Superior temporal gyrus (tissue), 1 donor: ENCODE results near the gene TSPAN4.
A peak's percentile ranks its signal among the peaks of the same experiment; 100 is the strongest.

Experiments
- DNase-seq: peaks from one replicate; pipeline ENCODE4 v3.0.0-alpha.2; 2016; ENCODE audit errors: extremely low spot score

TSPAN4 gene

DNA sequence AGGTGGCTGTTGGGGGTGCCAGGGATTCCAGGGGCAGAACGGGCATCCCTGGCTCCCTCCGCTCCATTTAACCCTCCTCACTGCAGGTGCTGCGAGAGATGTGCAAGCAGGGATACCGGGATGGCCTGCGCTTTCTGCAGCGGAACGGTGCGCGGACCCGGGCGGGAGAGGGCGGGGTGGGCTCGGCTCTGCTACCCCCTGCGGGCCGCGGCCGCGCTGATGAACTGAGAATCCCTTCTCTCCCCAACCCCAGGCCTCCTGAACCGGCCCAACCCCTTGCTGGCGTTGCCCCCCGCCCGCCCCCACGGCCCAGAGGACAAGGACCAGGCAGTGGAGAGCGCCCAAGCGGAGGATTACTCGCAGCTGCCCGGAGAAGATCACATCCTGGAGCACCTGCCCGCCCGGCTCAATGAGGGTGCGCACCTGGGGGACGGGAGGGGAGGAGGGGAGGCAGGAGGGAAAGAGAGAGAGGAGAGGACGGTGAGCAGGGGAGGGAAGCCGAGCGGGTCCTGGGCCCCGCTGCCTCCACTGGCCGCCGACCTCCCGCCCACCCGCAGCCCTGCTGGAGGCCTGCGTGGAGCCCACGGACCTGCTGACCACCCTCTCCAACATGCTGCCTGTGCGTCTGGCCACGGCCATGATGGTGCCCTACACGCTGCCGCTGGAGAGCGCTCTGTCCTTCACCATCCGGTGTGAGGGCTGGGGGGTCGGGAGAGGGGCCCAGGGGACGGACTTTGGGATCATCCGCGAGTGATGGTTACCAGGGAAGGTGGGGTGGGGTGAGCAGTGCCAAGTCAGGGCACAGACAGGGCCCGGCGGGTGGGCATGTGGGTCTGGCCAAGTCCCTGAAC, 19.0 kb upstream of the TSPAN4 start:
- no peak for DNase-seq

- peak; percentile 50 for DNase-seq
These were observed 18.3 kb upstream of the TSPAN4 start for GRCh38 chr11:824292-824880.

DNA sequence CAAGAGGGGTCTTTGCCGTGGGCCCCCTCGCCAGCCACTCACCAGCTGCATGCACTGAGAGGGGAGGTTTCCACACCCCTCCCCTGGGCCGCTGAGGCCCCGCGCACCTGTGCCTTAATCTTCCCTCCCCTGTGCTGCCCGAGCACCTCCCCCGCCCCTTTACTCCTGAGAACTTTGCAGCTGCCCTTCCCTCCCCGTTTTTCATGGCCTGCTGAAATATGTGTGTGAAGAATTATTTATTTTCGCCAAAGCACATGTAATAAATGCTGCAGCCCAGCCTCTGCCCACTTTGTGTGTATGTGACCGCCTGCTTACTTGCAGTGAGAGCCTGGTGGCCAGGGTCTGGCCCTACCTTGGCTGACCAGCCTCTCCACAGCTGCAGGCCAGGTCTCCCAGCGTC, 17.7 kb upstream of the TSPAN4 start:
- DNase-seq = no peak

- no peak for DNase-seq
These were observed 17.1 kb upstream of the TSPAN4 start for GRCh38 chr11:825366-826226.

DNA sequence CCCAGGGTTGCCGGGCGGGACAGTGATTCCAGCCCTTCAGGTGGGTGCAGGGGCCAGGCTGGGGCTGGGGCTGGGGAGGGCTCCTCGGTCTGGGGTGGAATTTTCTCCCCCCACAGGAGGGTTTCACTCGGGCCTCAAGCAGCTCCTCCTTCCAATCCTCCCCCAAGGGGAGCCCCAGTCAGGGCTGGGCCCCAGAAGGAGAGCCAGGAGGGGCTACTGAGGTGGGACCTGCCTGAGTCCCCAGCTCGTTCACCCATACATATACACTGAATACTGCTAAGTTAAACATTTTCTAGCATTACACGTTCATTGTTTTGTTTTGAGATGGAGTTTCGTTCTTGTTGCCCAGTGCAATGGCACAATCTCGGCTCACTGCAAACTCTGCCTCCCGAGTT, 16.4 kb upstream of the TSPAN4 start:
- no peak for DNase-seq

- no peak for DNase-seq
These were observed 15.9 kb upstream of the TSPAN4 start for GRCh38 chr11:826836-827145.

DNA sequence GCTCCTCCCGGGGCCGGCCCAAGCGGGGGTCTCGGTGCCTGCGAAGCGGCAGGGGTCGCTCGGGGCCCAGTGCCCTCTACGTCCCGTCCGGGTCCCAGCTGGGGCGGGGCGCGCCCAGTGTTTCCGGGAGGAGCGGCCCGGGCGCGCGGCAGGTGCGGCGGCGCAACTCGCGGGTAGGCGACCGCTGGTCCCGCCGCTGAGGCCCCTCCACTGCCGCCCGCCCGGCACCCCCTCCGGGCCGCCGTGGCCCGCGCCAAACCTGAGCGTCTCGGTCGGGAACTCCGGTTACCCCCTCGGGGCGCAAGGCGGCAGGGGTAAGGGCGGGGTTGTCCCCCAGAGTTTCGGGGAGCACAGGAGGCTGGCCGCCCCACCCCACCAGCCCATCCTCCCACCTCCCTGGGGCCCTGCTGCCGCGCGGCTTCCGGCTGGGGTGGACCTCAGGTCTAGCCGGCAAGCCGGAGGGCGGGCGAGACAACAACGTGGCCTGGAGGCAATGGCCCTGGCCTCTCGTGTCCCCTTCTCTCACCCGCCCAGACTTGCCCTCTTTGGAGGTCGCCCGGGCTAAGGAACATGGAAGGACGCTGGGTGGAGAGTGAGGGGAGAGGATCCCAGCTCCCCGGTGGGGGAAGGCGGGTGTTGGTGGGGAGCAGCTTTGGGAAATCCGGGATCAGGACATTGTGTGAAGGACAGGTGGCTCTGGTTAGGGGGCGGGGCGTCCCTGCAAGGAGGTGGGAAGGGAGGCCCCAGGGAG, 15.3 kb upstream of the TSPAN4 start:
- no peak for DNase-seq

DNA sequence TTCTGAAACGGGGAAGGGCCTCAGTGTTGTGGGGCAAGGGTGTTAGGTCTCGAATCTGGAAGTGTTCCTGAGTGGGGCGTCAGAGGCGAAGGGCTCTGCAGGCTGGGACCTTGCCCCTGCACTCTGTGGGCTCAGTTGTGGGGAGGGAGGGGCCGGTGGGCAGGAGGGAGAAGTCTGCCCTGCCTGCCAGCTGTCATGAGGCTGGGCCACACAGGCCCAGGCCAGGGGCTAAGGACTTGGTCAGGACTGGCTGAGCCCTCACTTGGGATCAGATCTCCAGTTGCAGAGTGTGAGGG, 14.8 kb upstream of the TSPAN4 start, which contains the start of gene CRACR2B:
CRACR2B (plus strand) TSS at position 23 of the 296 bp plus-strand sequence. CDS start 689 bp downstream, outside the sequence.
- DNase-seq = no peak

GRCh38 chr11:828506-829175, 14.0 kb upstream of the TSPAN4 start:
- DNase-seq = no peak

GRCh38 chr11:829176-829846, 13.3 kb upstream of the TSPAN4 start:
- no peak for DNase-seq

GRCh38 chr11:829847-830294, 12.8 kb upstream of the TSPAN4 start:
- DNase-seq = no peak

DNA sequence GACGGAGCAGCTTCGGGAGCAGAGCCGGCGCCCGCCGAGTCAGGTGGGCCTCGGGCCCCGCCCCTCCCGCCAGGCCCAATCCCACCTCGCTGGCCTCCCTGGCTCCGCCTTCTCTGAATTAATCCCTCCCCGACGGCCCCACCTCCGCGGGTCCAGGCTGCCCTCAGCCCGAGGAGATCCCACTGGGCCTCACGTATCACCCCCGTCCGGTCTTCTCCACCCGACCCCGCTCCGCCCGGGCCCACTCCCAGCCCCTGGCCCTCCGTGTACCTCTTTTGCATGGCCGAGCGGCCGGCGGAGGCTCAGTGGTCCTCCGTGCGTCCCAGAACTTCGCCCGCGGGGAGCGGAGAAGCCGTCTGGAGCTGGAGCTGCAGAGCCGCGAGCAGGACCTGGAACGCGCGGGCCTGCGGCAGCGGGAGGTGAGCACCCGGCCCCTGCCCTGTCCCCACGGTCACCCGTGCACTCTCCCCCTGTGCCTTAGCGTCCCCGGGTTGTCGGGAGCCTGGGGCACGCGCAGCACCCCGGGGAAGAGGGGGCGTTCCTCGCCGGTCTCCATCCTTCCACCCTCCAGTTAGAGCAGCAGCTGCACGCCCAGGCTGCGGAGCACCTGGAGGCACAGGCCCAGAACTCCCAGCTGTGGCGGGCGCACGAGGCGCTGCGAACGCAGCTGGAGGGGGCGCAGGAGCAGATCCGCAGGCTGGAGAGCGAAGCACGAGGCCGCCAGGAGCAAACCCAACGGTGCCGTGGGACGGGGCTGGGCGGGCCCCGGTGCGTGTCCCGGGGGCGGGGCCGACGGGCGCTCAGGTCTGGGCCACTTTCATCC, 12.1 kb upstream of the TSPAN4 start:
- no peak for DNase-seq

DNA sequence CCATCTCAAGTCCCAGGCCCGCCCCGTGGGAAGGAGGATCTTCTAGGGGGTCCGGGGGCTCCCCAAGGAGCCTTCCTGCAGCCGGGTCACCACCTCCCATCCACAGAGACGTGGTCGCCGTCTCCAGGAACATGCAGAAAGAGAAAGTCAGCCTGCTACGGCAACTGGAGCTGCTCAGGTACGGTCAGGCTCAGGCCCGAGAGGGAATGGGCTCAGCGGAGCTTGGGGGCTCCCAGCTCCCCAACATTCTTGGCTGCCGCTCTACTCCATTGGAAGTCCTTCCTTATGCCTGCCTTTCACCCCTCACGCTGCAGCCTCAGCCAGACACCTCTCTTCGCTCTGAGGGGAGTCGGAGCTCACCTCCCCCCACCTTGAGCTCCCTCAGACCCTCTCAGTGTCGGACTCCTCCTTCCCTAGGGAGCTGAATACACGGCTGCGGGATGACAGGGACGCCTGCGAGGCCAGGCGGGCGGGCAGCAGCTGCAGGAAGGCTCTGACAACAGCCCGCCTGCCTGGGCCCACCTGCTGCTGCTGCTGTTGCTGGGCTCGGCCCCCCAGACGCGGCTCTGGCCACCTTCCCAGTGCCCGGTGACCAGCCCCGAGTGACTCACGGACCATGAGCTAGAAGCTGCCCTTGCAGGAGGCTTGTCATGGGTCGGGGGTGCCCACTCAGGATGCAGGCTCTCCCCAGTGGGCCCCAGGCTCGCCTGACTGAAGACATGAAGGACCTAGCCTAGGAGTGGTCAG, 11.4 kb upstream of the TSPAN4 start:
- no peak for DNase-seq

DNA sequence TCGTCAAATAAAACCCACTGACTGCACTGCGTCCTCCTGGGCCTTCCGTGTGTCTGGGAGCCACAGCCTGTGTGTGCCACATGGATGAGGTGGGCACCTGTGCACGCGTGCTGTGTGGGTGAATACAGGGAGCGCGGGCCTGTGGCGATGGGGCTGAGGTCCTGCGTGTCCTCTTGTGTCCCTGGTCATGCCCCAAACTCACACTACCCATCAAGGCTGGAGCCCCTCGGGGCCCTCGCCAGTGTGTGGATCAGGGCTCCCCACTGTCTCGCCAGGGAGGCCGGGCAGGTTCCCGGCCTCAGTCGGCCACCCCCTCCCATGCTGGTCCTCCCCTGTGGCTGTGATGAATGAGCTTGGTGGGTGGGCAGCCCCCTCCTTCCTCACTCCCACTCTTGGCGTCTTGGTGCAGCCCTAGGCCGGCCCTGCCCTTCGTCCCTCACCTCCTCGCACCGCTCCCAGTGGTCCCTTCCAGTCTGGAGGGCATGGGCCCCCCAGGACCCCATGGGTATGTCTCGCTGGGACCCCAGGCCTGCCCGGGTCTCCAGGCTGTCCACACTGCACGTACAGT, 10.6 kb upstream of the TSPAN4 start:
- no peak for DNase-seq

DNA sequence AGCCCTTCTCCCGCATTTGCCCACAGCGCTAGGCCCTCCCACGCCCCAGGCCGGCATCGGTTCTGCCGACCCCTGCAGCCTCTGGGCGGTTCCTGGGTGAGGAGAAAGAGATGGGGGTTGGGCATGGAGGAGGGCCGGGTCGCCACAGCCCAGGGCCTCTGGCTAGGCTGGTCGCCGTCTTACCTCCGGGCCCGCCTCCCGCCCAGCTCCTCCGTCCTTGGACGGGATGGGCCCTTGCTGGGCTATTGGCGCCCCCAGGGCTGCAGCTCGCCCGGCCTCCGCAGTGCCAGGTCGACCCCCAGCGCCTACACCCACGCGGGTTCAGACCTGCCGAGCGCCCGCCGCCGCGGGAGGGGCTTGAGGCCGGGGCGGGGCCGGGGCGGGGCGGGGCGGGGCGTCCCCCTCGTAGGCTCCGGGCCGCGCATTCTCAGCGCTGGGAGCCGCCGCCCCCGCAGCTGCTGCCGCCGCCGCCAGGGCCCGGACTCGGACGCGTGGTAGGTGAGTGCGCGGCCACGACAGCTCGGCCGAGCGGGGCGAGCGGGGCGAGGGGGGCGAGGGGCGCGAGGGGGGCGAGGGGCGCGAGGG, 10.0 kb upstream of the TSPAN4 start, which contains the start of gene CD151:
CD151 (plus strand) TSS at position 424 of the 585 bp plus-strand sequence. CDS start 3,118 bp downstream, outside the sequence.
- no peak for DNase-seq

GRCh38 chr11:833114-833791, 9.4 kb upstream of the TSPAN4 start:
- DNase-seq = no peak

DNA sequence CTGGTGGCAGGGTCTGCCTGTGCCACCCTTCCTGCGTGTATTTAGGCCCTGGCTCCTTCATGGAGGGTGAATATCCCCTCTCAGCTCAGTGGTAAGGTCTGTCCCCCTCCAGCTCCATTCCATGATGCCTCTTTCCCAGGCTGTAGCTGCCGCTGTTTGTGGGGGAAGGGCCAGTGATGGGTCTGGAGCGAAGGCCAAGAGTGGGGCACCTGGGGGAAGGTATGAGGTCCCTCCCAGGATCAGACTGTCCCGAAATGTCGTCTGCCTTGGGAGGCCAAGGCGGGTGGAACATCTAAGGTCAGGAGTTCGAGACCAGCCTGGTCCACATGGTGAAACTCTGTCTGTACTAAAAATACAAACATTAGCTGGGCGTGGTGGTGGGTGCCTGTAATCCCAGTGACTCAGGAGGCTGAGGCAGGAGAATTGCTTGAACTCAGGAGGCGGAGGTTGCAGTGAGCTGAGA, 8.8 kb upstream of the TSPAN4 start:
- no peak for DNase-seq
